ENCODE measurements around the gene RAP1GAP2. TPM values are rescaled to one million over a fixed set of nuclear protein-coding genes. Genes with fewer than 3 reads are reported as not detected.
"Not testable (repeated sequence)": the region's sequence is repeated elsewhere in the genome, so short reads cannot be mapped to it uniquely, and the experiment has no call there.

RAP1GAP2 gene
- total RNA-seq, 1 donor: 2.9 TPM

DNA sequence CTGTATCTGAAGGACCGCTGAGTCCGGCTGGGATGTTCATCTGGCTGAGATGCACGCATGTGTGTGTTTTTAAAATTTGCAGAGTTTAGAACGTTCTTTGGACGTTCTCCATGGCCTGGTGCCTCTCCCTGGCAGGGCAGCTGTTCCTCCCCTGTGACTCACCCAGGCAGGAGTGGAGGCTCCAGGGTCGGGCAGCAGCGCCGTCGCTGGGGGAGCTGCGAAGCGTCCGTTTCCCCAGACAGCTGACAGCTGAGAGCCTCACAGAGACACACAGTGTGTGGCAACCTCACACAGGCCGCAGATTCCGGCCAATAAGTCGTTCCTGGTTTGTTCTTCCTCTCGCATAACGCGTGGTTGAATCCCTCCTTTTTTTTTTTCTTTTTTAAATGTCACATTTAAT, 186.6 kb downstream of the RAP1GAP2 start:
- H3K4me2 ChIP-seq (ENCODE audit: insufficient read depth, low read length): peak overlapping the region; percentile 58

DNA sequence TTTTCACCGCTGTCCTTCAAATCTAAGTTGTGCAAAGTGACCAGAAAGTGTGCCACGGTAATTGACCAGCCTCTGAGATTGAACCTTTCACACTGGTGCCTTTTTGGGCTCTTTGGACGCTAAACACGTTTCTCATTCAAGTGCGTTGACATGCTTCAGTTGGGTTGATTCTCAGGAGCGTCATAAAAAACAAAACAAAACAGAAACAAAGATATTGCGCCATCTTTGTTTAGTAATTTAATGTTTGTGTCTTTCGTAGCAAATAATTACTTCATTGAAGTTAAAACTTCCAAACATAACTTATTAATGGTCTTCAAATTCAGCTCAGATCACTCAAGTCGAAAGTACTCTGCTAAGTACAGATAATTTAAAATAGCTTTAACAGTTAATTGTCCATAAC, 187.0 kb downstream of the RAP1GAP2 start:
- Histone ChIP-seq H3K36me3 (ENCODE audit: insufficient read depth, low read length) (peaks cover 10% of the 10 kb centered on the region), H3K4me2 (ENCODE audit: insufficient read depth, low read length) (peak overlapping the region; percentile 58), H3K4me1 (ENCODE audit: insufficient read depth, low read length) (peaks cover 10% of the 10 kb centered on the region), H3K79me2 (ENCODE audit: insufficient read depth, low read length) (no peaks in the 10 kb centered on the region), H3K27ac (ENCODE audit: low read depth, low read length) (peak overlapping the region; percentile 40), H3K27me3 (ENCODE audit: insufficient read depth, low read length) (no peaks in the 10 kb centered on the region), H3K9me3 (ENCODE audit: low read depth, low read length) (no peaks in the 10 kb centered on the region), H2AFZ (ENCODE audit: low read length) (peak overlapping the region; percentile 9), H4K20me1 (ENCODE audit: insufficient read depth, low read length) (no peaks in the 10 kb centered on the region), H3K4me3 (ENCODE audit: insufficient read depth, low read length) (no peak overlapping the region)
- TF ChIP-seq CTCF (IDR thresholded peaks at IDR 0.05; ENCODE audit: extremely low read depth, low read depth, low read length): no peak
- no peak for DNase-seq (ENCODE audit: insufficient read length, low spot score, missing footprints)

More for the DNA sequence above, 186.6 kb downstream of the RAP1GAP2 start:
- DNase-seq (ENCODE audit: insufficient read length, low spot score, missing footprints): peak; percentile 98
- no peaks in the 10 kb centered on the region for H3K79me2 ChIP-seq (ENCODE audit: insufficient read depth, low read length)
- peaks cover 10% of the 10 kb centered on the region for H3K4me1 ChIP-seq (ENCODE audit: insufficient read depth, low read length)
- no peaks in the 10 kb centered on the region for H3K27me3 ChIP-seq (ENCODE audit: insufficient read depth, low read length)
- H2AFZ ChIP-seq (ENCODE audit: low read length): peak overlapping the region; percentile 9
- H3K4me3 ChIP-seq (ENCODE audit: insufficient read depth, low read length): peak overlapping the region; percentile 32
- peak overlapping the region; percentile 40 for H3K27ac ChIP-seq (ENCODE audit: low read depth, low read length)
- no peaks in the 10 kb centered on the region for H4K20me1 ChIP-seq (ENCODE audit: insufficient read depth, low read length)
- TF ChIP-seq CTCF (IDR thresholded peaks at IDR 0.05; ENCODE audit: extremely low read depth, low read depth, low read length): peak; percentile 54
- no peaks in the 10 kb centered on the region for H3K9me3 ChIP-seq (ENCODE audit: low read depth, low read length)
- peaks cover 10% of the 10 kb centered on the region for H3K36me3 ChIP-seq (ENCODE audit: insufficient read depth, low read length)

DNA sequence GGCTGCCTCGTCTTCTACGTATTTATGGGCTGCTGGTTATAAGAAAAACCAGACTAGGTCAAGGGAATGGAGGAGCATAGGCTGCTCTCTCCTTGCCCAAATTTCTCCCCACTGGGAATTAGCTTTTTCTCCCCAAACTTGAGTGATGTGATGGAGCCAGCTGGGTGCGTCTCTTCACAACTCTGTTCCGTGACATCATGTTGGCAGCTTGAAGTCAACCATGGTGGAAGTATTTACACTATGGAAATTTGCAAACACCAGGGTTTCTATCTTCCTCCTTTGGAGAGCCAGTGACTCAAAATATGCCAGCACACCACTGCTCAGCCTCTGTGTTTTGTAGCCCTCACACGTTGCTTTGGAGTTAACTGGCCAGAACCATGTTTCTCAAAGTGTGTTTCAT, 189.1 kb downstream of the RAP1GAP2 start:
- no peak overlapping the region for H3K4me2 ChIP-seq (ENCODE audit: insufficient read depth, low read length)
- no peak overlapping the region for H3K27ac ChIP-seq (ENCODE audit: low read depth, low read length)
- no peak for TF ChIP-seq CTCF (IDR thresholded peaks at IDR 0.05; ENCODE audit: extremely low read depth, low read depth, low read length)
- H3K9me3 ChIP-seq (ENCODE audit: low read depth, low read length): no peaks in the 10 kb centered on the region
- peaks cover 10% of the 10 kb centered on the region for H3K4me1 ChIP-seq (ENCODE audit: insufficient read depth, low read length)
- H3K4me3 ChIP-seq (ENCODE audit: insufficient read depth, low read length): no peak overlapping the region
- no peaks in the 10 kb centered on the region for H4K20me1 ChIP-seq (ENCODE audit: insufficient read depth, low read length)
- H3K79me2 ChIP-seq (ENCODE audit: insufficient read depth, low read length): no peaks in the 10 kb centered on the region
- H3K36me3 ChIP-seq (ENCODE audit: insufficient read depth, low read length): peaks cover 10% of the 10 kb centered on the region
- no peak for DNase-seq (ENCODE audit: insufficient read length, low spot score, missing footprints)
- no peak overlapping the region for H2AFZ ChIP-seq (ENCODE audit: low read length)
- no peaks in the 10 kb centered on the region for H3K27me3 ChIP-seq (ENCODE audit: insufficient read depth, low read length)

DNA sequence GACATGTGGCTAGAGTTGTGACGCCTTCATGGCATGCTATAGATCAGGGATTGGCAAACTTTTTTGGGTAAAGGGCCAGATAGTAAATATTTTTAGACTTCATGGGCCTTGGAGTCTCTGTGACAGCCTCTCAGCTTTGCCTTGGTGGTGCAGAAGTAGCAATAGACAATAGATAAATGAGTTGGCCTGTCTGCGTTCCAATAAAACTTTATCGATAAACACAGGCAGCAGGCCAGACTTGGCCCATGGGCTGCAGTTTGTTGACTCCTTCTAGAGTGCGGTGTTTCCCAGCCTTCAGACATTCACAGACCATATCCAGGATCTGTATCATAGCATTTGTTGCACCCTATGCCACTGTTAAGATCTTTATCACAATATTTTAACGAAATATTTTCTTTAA, 190.7 kb downstream of the RAP1GAP2 start:
- DNase-seq (ENCODE audit: insufficient read length, low spot score, missing footprints): no peak
- Histone ChIP-seq H3K4me3 (ENCODE audit: insufficient read depth, low read length) (no peak overlapping the region), H3K4me2 (ENCODE audit: insufficient read depth, low read length) (no peak overlapping the region), H3K4me1 (ENCODE audit: insufficient read depth, low read length) (peaks cover 10% of the 10 kb centered on the region), H2AFZ (ENCODE audit: low read length) (no peak overlapping the region), H3K79me2 (ENCODE audit: insufficient read depth, low read length) (no peaks in the 10 kb centered on the region), H3K27me3 (ENCODE audit: insufficient read depth, low read length) (no peaks in the 10 kb centered on the region), H3K9me3 (ENCODE audit: low read depth, low read length) (no peaks in the 10 kb centered on the region), H3K36me3 (ENCODE audit: insufficient read depth, low read length) (peaks cover 10% of the 10 kb centered on the region), H4K20me1 (ENCODE audit: insufficient read depth, low read length) (no peaks in the 10 kb centered on the region), H3K27ac (ENCODE audit: low read depth, low read length) (no peak overlapping the region)
- no peak for TF ChIP-seq CTCF (IDR thresholded peaks at IDR 0.05; ENCODE audit: extremely low read depth, low read depth, low read length)

- not testable (repeated sequence) for H3K4me1 ChIP-seq (ENCODE audit: insufficient read depth, low read length); H3K27me3 ChIP-seq (ENCODE audit: insufficient read depth, low read length); H3K9me3 ChIP-seq (ENCODE audit: low read depth, low read length); H3K36me3 ChIP-seq (ENCODE audit: insufficient read depth, low read length); H4K20me1 ChIP-seq (ENCODE audit: insufficient read depth, low read length); DNase-seq (ENCODE audit: insufficient read length, low spot score, missing footprints); H3K4me2 ChIP-seq (ENCODE audit: insufficient read depth, low read length); H3K79me2 ChIP-seq (ENCODE audit: insufficient read depth, low read length); H3K4me3 ChIP-seq (ENCODE audit: insufficient read depth, low read length); H3K27ac ChIP-seq (ENCODE audit: low read depth, low read length); H2AFZ ChIP-seq (ENCODE audit: low read length)
Observed at GRCh38 chr17:2989396-2989795, 193.2 kb downstream of the RAP1GAP2 start.
